ENCODE measurements around the gene KRTAP9-6.
"Not testable (repeated sequence)": the region's sequence is repeated elsewhere in the genome, so short reads cannot be mapped to it uniquely, and the experiment has no call there.

GRCh38 chr17:41237949-41238437 lies 27.2 kb upstream of the KRTAP9-6 start, which contains the start of gene KRTAP9-8:
- not testable (repeated sequence) for TF ChIP-seq CTCF (conservative IDR thresholded peaks at IDR 0.05); ZFX (IDR thresholded peaks at IDR 0.05)

All from C4-2B (cell line).